ENCODE results near the gene SDR39U1. TPM values are rescaled to one million over a fixed set of nuclear protein-coding genes. Genes with fewer than 3 reads are reported as not detected.

The SDR39U1 gene
- total RNA-seq, 4 donors from 2014 or later, result 21.7 to 51.4 (median 38.3) TPM

- peaks cover 0 to 72% of the 10 kb centered on the region in 2 donors for H3K36me3 ChIP-seq
- H3K4me3 ChIP-seq, result no peak overlapping the region
- H3K9me3 ChIP-seq, result no peaks in the 10 kb centered on the region
- H3K27me3 ChIP-seq, result no peaks in the 10 kb centered on the region
- H3K4me1 ChIP-seq, result peaks cover 29 to 46% of the 10 kb centered on the region in 2 donors
- ATAC-seq (peak; percentile 66 to 67), DNase-seq (no peak)
- in situ Hi-C loops (cut with MboI; ENCODE audit: low sequenced_read_pairs in 4 of 4) (loop anchor here (5.0 to 25.0 kb wide), 5 partner anchors 102 to 1124 kb away; partner anchors contain the start of genes GMPR2 (in 3 of the 4), NEDD8 (in 3 of the 4), ADCY4 (in 1 of the 4) and BCL2L2 (in 1 of the 4)), intact Hi-C loops (cut with DNase I; ENCODE audit: low total_unique reads) (loop anchor here (1.0 to 10.0 kb wide), 3 partner anchors 103 to 882 kb away; partner anchors contain the start of genes LTB4R, LTB4R2, THTPA and ZFHX2)
- TF ChIP-seq POLR2A (IDR thresholded peaks at IDR 0.05) (no peak), CTCF (IDR thresholded peaks at IDR 0.05 in 4 of 5, conservative IDR thresholded peaks at IDR 0.05 in 1 of 5) (peak; percentile 67 to 83 (median 76))
- H3K27ac ChIP-seq, result peak overlapping the region; percentile 38 to 70 (median 68)
Measured at GRCh38 chr14:24436355-24437019, 6.1 kb downstream of the SDR39U1 start.

GRCh38 chr14:24435998-24436354, 6.6 kb downstream of the SDR39U1 start:
- in situ Hi-C loops (cut with MboI; ENCODE audit: low sequenced_read_pairs in 4 of 4) (loop anchor here (5.0 to 25.0 kb wide), 5 partner anchors 101 to 1124 kb away; partner anchors contain the start of genes GMPR2 (in 3 of the 4), NEDD8 (in 3 of the 4), ADCY4 (in 1 of the 4) and BCL2L2 (in 1 of the 4)), intact Hi-C loops (cut with DNase I; ENCODE audit: low total_unique reads) (loop anchor here (1.0 to 10.0 kb wide), 3 partner anchors 103 to 881 kb away; partner anchors contain the start of genes LTB4R, LTB4R2, THTPA and ZFHX2)
- peaks cover 0 to 70% of the 10 kb centered on the region in 2 donors for H3K36me3 ChIP-seq
- DNase-seq, result no peak
- H3K9me3 ChIP-seq, result no peaks in the 10 kb centered on the region
- no peaks in the 10 kb centered on the region for H3K27me3 ChIP-seq
- H3K4me3 ChIP-seq, result no peak overlapping the region
- H3K4me1 ChIP-seq, result peaks cover 29 to 46% of the 10 kb centered on the region in 2 donors
- no peak for ATAC-seq
- peak overlapping the region; percentile 3 to 70 (median 68) for H3K27ac ChIP-seq
- TF ChIP-seq POLR2A (IDR thresholded peaks at IDR 0.05) (no peak), CTCF (IDR thresholded peaks at IDR 0.05 in 4 of 5, conservative IDR thresholded peaks at IDR 0.05 in 1 of 5) (no peak)

- in situ Hi-C loops (cut with MboI; ENCODE audit: low sequenced_read_pairs in 4 of 4), result loop anchor here (5.0 to 25.0 kb wide), 5 partner anchors 100 to 1123 kb away; partner anchors contain the start of genes GMPR2 (in 3 of the 4), NEDD8 (in 3 of the 4), ADCY4 (in 1 of the 4) and BCL2L2 (in 1 of the 4)
- ATAC-seq (no peak), DNase-seq (no peak)
- TF ChIP-seq CTCF (IDR thresholded peaks at IDR 0.05 in 4 of 5, conservative IDR thresholded peaks at IDR 0.05 in 1 of 5), result no peak
- intact Hi-C loops (cut with DNase I; ENCODE audit: low total_unique reads), result loop anchor here (5.0 to 10.0 kb wide), 2 partner anchors 123 to 880 kb away; partner anchors contain the start of genes LTB4R, LTB4R2, THTPA and ZFHX2
- no peaks in the 10 kb centered on the region for H3K27me3 ChIP-seq
- H3K9me3 ChIP-seq, result no peaks in the 10 kb centered on the region
- H3K27ac ChIP-seq, result peak overlapping the region in 2 of 4 donors; percentile 67 to 68
- H3K36me3 ChIP-seq, result peaks cover 0 to 63% of the 10 kb centered on the region in 2 donors
- H3K4me1 ChIP-seq, result peaks cover 27 to 44% of the 10 kb centered on the region in 2 donors
- H3K4me3 ChIP-seq, result no peak overlapping the region
Measured at GRCh38 chr14:24435192-24435810, 7.3 kb downstream of the SDR39U1 start.

- in situ Hi-C loops (cut with MboI; ENCODE audit: low sequenced_read_pairs in 4 of 4), result loop anchor here (5.0 to 25.0 kb wide), 6 partner anchors 67 to 1122 kb away; partner anchors contain the start of genes GMPR2 (in 3 of the 4), NEDD8 (in 3 of the 4), ADCY4 (in 1 of the 4) and BCL2L2 (in 1 of the 4)
- H3K27ac ChIP-seq, result peak overlapping the region in 1 of 4 donors; percentile 68
- no peaks in the 10 kb centered on the region for H3K27me3 ChIP-seq
- no peak overlapping the region for H3K4me3 ChIP-seq
- ATAC-seq (no peak), DNase-seq (no peak)
- TF ChIP-seq POLR2A (IDR thresholded peaks at IDR 0.05) (no peak), CTCF (IDR thresholded peaks at IDR 0.05 in 4 of 5, conservative IDR thresholded peaks at IDR 0.05 in 1 of 5) (no peak)
- H3K9me3 ChIP-seq, result no peaks in the 10 kb centered on the region
- intact Hi-C loops (cut with DNase I; ENCODE audit: low total_unique reads), result loop anchor here (5.0 to 10.0 kb wide), 2 partner anchors 122 to 880 kb away; partner anchors contain the start of genes LTB4R, LTB4R2, THTPA and ZFHX2
- peaks cover 0 to 57% of the 10 kb centered on the region in 2 donors for H3K36me3 ChIP-seq
- peaks cover 21 to 38% of the 10 kb centered on the region in 2 donors for H3K4me1 ChIP-seq
Measured at GRCh38 chr14:24434676-24435075, 7.9 kb downstream of the SDR39U1 start.
